WI38 (cell line): ENCODE data around the gene HYI.
"Not testable (repeated sequence)": the region's sequence is repeated elsewhere in the genome, so short reads cannot be mapped to it uniquely, and the experiment has no call there.

Source experiments
- H3K4me3 ChIP-seq: 2 replicates; pipeline ENCODE4 v1.5.1; 2011; ENCODE audit warnings: low read depth, mild to moderate bottlenecking, control low read depth, low read length
- TF ChIP-seq, protein P1 (sequence below): IDR thresholded peaks from 2 replicates; pipeline ENCODE4 v1.5.1; 2012; ENCODE audit warnings: low read depth, mild to moderate bottlenecking, control low read depth, low read length

HYI gene

DNA sequence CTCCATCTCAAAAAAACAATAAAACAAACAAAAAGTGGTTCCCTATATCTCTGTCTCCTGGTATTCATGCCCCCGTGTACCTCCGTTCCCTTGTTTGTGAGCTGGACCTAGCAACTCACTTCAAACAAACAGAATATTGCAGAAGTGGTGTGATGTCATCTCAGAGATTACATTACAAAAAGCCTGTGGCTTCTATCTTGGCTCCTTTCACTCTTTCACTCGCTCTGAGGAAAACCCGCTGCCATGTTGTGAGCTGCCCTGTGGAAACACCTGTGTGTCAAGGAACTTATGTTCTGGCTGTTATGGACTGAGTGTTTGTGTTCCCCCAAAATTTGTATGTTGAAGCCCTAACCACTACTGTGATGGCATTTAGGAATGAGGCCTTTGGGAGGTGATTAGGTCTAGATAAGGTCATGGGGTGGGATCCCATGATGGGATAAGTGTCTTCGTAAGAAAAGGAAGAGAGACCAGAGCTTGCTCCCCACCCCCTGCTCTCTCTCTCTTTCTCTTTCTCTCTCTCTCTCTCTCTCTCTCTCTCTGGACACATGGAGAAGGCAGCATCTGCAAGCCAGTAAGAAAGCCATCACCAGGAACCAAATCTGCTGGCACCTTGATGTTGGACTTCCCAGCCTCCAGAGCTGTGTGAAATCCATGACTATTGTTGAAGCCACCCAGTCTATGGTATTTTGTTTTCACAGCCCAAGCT, 7.4 kb upstream of the HYI start:
- H3K4me3 ChIP-seq, result no peak overlapping the region
- TF ChIP-seq, protein P1, sequence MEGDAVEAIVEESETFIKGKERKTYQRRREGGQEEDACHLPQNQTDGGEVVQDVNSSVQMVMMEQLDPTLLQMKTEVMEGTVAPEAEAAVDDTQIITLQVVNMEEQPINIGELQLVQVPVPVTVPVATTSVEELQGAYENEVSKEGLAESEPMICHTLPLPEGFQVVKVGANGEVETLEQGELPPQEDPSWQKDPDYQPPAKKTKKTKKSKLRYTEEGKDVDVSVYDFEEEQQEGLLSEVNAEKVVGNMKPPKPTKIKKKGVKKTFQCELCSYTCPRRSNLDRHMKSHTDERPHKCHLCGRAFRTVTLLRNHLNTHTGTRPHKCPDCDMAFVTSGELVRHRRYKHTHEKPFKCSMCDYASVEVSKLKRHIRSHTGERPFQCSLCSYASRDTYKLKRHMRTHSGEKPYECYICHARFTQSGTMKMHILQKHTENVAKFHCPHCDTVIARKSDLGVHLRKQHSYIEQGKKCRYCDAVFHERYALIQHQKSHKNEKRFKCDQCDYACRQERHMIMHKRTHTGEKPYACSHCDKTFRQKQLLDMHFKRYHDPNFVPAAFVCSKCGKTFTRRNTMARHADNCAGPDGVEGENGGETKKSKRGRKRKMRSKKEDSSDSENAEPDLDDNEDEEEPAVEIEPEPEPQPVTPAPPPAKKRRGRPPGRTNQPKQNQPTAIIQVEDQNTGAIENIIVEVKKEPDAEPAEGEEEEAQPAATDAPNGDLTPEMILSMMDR, result no peak

DNA sequence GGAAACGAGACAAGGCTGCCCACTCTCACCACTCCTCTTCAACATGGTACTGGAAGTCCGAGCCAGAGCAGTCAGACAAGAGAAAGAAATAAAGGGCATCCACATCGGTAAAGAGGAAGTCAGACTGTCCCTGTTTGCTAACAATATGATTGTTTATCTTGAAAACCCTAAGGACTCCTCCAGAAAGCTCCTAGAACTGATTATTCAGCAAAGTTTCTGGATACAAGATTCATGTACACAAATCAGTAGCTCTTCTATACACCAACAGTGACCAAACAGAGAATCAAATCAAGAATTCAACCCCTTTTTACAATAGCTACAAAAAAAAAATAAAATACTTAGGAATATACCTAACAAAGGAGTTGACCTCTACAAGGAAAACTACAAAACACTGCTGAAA, 4.6 kb upstream of the HYI start:
- not testable (repeated sequence) for H3K4me3 ChIP-seq

DNA sequence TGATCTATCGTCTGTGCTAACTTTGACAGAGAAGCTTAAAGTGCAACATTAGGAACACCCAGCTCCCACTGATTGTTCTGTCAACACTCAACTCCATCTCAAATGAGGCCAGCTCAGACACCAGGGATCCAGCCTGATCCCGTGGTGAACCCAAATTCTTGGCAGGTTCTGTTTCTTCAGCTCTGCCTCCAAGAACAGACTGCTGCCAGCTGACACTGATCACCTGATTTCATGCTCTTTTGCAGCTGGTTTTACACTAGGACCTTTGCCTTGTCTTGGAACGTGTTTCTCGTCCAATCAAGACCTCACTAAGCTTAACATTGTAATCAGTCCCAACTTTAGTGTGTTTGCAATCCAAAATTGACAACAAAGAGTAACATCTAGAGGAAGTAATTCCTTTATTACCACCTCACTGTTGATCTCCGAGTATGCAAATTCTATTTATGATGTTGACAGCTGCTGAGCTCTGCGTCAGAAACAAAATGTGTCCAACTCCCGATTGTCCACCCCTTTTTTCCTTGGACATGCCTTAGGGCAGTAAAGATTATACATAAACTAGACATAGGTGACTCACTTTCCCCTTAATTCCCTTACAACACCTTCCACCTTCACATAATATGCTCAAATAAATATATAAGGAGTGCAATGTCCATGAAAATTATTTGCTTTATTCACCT, 1.6 kb upstream of the HYI start:
- TF ChIP-seq, protein P1, result no peak
- no peak overlapping the region for H3K4me3 ChIP-seq

DNA sequence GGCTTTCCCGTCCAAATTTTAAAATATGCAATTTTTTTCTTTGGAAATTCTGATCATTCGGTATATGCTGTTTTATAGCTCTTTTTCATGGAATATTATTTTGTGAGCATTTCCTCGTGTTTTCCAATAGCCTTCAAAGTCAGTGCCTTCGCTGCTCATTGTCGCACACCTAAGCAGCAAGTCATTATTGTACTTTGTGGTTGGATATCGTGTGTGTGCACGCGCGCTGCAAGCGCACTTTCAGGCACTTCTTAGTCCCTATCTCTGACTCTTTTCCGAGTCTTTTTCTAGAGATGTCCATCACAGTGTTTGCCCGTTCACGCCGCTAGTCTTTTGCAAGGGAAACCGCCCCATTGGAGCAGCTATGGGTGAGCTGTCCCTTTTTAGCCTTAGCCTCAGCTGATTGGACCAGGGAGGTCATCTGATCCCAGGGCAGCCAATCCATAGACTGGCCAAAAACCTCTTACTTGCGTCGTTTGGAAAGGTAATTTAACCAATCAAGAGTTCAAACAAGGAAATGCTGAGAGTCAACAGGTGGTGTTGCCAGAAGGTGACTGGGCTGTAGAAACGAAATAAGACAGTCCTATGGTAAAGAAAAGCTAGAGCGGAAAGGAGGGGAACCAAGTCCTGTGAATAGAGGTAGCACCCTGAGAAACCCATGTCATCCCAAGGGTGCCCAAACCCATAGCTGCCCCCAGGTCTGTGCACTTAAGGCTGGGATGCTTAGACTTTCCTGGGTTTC, 710 bp upstream of the HYI start:
- peak overlapping the region; percentile 55 for H3K4me3 ChIP-seq
- TF ChIP-seq, protein P1, result no peak

DNA sequence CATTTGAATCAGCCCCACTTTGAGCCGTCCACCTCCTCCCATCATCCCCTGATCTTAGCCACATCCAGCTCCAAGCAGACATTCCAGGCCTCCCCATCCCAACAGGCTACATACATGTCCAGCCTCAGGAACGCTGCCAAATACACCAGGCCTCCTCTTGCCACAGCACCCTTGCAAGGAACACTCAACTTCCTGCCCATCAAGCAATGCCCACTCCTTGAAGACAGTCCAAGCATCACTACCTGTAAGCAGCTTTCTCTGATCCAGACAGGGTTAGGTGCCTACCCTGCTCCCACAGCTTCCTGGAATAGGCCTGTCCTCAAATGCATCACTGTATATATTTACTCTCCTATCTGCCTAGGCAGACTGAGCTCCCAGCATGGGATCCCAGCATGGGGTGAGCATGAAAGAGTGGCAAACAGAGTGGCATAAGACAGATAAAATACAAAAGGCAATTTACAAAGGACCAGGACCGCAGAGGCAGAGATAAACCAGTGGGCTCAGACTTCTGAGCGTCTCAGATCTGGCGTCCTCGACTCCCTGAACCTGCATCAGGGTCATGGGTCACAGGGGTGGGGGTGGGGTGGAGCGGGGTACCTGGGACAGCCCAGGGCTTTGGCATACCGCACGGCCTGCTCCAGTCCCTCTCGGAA, 816 bp downstream of the HYI start:
- TF ChIP-seq, protein P1, result no peak
- peak overlapping the region; percentile 55 for H3K4me3 ChIP-seq

DNA sequence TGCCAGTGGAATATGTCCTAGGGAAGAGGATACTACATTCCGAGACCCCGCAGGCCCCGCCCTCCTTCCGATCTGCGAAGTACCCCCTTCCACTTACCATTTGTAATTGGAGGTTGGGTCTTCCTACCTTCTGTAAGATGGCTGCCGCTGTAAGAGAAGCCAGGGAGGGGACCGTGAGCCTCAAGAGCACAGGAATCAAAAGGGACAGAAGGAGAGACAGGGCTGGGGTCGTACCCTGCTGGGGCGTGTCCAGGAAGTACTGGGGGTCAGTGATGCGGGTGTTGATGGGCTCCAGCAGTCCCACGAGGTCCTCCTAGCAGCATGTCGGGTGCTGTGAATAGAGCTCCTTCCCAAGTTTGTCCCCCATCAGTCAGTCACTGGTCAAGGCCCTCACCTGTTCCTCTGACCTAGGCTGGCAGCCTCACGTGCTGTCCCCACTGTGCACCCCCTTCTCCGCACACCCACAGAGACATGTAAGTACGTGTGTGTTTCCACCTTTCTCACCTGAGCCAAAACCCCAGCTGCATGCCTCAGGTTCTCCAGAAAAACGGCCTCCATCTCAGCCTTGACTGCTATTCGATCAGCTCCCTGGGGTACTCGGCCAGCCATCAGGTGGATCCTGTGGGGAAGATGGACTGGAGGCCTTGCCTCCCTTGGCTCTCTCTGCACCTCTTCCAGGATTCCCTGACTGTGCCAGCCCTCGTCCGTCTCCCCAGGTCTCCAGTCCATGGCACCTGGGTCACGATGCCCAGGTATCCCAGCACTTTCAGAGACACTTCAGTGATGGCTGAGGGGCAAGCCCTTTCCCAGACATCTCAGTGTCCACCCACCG, 1.8 kb downstream of the HYI start:
- H3K4me3 ChIP-seq, result no peak overlapping the region
- TF ChIP-seq, protein P1, result no peak

DNA sequence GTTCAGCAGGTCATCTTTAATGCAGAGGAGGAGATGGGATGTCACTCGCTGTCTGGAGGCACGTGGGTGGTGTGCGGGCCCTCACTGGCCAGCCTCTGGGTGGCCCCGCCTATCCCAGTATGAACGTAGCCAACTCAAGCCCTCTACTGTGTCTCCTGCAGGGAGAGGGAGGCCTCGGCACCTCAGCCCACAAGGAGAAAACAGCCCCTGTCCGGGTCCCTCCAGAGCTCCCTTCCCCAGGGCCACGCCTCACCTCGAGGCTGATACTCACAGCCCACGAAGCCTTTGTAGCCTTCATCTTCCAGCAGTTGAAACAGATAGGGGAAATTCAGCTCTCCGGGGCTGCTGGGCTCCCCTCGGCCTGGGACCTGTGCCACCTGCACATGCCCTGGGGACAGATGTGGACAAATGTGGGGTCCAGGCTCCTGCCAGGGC, 2.6 kb downstream of the HYI start:
- TF ChIP-seq, protein P1, result no peak
- H3K4me3 ChIP-seq, result no peak overlapping the region
